SK-N-SH treated with all-trans-retinoic acid at 6 μM for 48 hours (cell line): ENCODE measurements around the gene RAD51B.

ENCODE experiments used
- ARNTL ChIP-seq: fragments of 450-650 bp; formaldehyde crosslinking; IDR thresholded peaks from 2 replicates; pipeline ENCODE4 v1.5.0; 2020; ENCODE audit warnings: low read depth, mild to moderate bottlenecking, moderate library complexity, borderline replicate concordance
- CREB5 ChIP-seq: fragments of 250-450 bp; sonication (Bioruptor Pico); IDR thresholded peaks from 2 replicates; pipeline ENCODE4 v1.5.1; 2020; ENCODE audit warnings: low read depth, mild to moderate bottlenecking, moderate library complexity
- ESRRG ChIP-seq: fragments of 250-450 bp; sonication (Bioruptor Pico); IDR thresholded peaks from 2 replicates; pipeline ENCODE4 v1.6.1; 2021; ENCODE audit warnings: mild to moderate bottlenecking
- OSR1 ChIP-seq: fragments of 250-450 bp; sonication (Bioruptor Pico); IDR thresholded peaks from 2 replicates; pipeline ENCODE4 v1.8.0; 2022; ENCODE audit warnings: moderate library complexity, mild to moderate bottlenecking, inconsistent platforms
- PATZ1 ChIP-seq: fragments of 250-450 bp; sonication (Bioruptor Pico); IDR thresholded peaks from 2 replicates; pipeline ENCODE4 v1.8.0; 2020; ENCODE audit warnings: mild to moderate bottlenecking, moderate library complexity, borderline replicate concordance
- TCF4 ChIP-seq: fragments of 250-450 bp; sonication (Bioruptor Pico); IDR thresholded peaks from 2 replicates; pipeline ENCODE4 v1.8.0; 2021; ENCODE audit warnings: mild to moderate bottlenecking, moderate library complexity, borderline replicate concordance
- TOX ChIP-seq: fragments of 250-450 bp; sonication (Bioruptor Pico); IDR thresholded peaks from 2 replicates; pipeline ENCODE4 v1.8.0; 2021; ENCODE audit warnings: mild to moderate bottlenecking, moderate library complexity, borderline replicate concordance
- TSHZ2 ChIP-seq: fragments of 250-450 bp; sonication (Bioruptor Pico); IDR thresholded peaks from 2 replicates; pipeline ENCODE4 v1.5.0; 2020; ENCODE audit warnings: mild to moderate bottlenecking, moderate library complexity
- ZFP3 ChIP-seq: fragments of 250-450 bp; sonication (Bioruptor Pico); IDR thresholded peaks from 2 replicates; pipeline ENCODE4 v1.5.0; 2020; ENCODE audit warnings: mild to moderate bottlenecking, moderate library complexity
- ZFP30 ChIP-seq: fragments of 450-650 bp; formaldehyde crosslinking; IDR thresholded peaks from 2 replicates; pipeline ENCODE4 v1.5.0; 2022; ENCODE audit warnings: mild to moderate bottlenecking, moderate library complexity
- ZNF565 ChIP-seq: fragments of 450-650 bp; formaldehyde crosslinking; conservative IDR thresholded peaks from 2 replicates; pipeline ENCODE4 v1.5.0; 2020; ENCODE audit warnings: low read depth, mild to moderate bottlenecking, moderate library complexity
- ZNF8 ChIP-seq: fragments of 450-650 bp; formaldehyde crosslinking; IDR thresholded peaks from 2 replicates; pipeline ENCODE4 v1.5.0; 2020; ENCODE audit warnings: mild to moderate bottlenecking, moderate library complexity

GRCh38 chr14:68416171-68416570 is 596.6 kb downstream of the RAD51B start:
- no peak for TF ChIP-seq ESRRG
- no peak for TF ChIP-seq TSHZ2 (CRISPR knock-in tag)
- TF ChIP-seq CREB5 (CRISPR knock-in tag): no peak
- no peak for TF ChIP-seq PATZ1 (CRISPR knock-in tag)
- TF ChIP-seq ZNF8 (CRISPR knock-in tag): no peak
- TF ChIP-seq ZFP30 (CRISPR knock-in tag): no peak
- TF ChIP-seq ARNTL (CRISPR knock-in tag): no peak
- no peak for TF ChIP-seq ZNF565
- TF ChIP-seq TCF4 (CRISPR knock-in tag): no peak
- no peak for TF ChIP-seq OSR1 (CRISPR knock-in tag)
- TF ChIP-seq TOX (CRISPR knock-in tag): no peak
- TF ChIP-seq ZFP3 (CRISPR knock-in tag): no peak
